GM19035 (cell line): ENCODE measurements around the gene HSCB.
"Not testable (repeated sequence)": the region's sequence is repeated elsewhere in the genome, so short reads cannot be mapped to it uniquely, and the experiment has no call there.

ENCODE experiments used
- ATAC-seq: cut with Tn5 transposase; IDR thresholded peaks from one replicate; pipeline ENCODE4 v1.9.1; 2021; ENCODE audit not compliant: unreplicated experiment

Gene HSCB

DNA sequence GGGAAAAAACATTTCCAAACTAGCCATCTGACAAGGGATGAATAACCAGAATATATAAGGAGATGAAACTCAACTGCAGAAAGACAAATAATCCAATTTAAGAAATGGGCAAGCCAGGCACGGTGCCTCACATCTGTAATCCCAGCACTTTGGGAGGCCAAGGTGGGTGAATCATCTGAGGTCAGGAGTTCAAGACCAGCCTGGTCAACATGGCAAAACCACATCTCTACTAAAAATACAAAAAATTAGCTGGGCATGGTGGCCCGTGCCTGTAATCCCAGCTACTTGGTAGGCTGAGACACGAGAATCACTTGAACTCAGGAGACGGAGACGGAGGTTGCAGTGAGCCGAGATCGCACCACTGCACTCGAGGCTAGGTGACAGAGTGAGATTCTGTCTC is 3.0 kb upstream of the HSCB start:
- not testable (repeated sequence) for ATAC-seq

GRCh38 chr22:28741200-28741784 is 547 bp upstream of the HSCB start:
- ATAC-seq, result no peak

- no peak for ATAC-seq
These were observed 723 bp downstream of the HSCB start for GRCh38 chr22:28742562-28742962.

- no peak for ATAC-seq
These were observed 2.0 kb downstream of the HSCB start for GRCh38 chr22:28743852-28744251.

DNA sequence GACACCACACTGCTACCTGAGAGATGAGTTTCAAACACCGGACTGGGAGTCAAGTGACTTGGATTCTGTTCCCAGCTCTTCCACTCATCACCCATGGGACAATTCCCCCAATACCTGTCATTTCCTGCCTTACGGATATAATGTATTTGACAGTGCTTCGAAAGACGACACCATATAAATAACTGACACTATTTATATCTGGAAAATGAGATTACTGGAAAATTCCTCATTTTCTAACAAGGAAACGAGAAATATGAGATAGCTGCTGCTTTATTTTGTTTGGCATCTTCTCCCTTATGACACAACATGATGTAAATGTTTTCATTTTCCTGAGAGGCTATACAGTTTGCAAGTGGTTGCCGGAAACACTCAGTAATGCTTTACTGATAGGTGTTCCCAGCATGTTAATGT is 8.6 kb downstream of the HSCB start:
- ATAC-seq, result no peak

GRCh38 chr22:28754512-28754911 is 12.7 kb downstream of the HSCB start:
- not testable (repeated sequence) for ATAC-seq

DNA sequence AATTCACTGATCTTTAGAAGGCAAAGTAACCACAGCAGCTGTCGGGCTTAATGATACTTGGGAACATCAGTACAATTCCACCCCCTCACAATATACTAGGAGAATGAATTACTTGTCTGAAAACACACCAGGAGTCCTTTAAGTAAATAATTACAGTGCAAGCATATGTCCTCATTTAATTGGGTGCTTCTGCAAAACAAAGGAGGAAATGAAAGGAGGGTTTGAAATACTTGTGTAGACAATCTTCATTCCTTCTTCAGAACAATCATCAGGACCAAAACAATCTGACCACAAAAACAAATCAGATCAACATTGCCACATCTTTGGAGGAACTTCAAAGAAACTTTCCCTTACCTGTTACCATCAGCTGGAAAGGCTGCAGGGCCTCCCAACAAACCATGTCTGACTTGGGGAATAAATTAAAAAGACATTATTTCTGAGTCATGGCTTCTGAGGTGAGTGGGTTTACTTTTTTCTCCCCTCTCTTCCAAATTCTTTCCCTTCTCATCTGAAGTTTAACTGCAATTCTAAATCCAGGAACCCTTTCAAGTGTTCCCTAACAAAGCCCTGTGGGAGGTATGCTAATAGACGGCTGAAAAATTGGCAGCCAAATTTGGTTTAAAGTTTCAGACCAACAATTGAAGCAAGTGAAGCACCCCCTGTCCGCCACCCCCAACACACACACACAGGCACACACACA is 18.2 kb downstream of the HSCB start:
- no peak for ATAC-seq

- no peak for ATAC-seq
These were observed 19.6 kb downstream of the HSCB start for GRCh38 chr22:28761449-28761755.

GRCh38 chr22:28762000-28762399 is 20.2 kb downstream of the HSCB start:
- not testable (repeated sequence) for ATAC-seq

GRCh38 chr22:28766628-28767027 is 24.8 kb downstream of the HSCB start:
- no peak for ATAC-seq

GRCh38 chr22:28768701-28769393 is 27.0 kb downstream of the HSCB start:
- ATAC-seq, result no peak

DNA sequence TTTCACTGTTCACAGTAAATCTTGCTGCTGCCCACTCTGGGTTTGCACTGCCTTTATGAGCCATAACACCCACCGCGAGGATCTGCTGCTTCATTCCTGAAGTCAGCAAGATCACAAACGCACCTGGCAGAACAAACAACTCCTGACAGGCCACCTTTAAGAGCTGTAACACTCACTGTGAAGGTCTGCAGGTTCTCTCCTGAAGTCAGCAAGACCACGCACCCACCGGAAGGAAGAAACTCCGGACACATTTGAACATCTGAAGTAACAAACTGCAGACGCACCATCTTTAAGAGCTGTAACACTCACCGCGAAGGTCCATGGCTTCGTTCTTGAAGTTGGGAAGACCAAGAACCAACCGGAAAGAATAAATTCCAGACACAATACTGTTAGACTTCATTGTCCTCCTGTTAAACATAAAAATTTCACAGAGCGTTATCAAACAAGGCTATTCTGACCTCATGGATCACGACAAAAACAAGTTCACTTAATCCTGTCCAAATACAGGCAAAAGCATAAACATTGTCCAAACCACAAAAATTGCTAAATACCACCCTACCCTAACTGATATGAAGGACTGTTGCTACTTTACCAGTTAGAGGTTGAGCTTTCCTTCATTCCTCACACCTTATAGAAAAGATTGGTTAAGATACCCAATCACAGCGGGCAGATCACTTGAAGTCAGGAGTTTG is 27.7 kb downstream of the HSCB start:
- no peak for ATAC-seq

- ATAC-seq, result no peak
These were observed 29.5 kb downstream of the HSCB start for GRCh38 chr22:28771195-28771791.

DNA sequence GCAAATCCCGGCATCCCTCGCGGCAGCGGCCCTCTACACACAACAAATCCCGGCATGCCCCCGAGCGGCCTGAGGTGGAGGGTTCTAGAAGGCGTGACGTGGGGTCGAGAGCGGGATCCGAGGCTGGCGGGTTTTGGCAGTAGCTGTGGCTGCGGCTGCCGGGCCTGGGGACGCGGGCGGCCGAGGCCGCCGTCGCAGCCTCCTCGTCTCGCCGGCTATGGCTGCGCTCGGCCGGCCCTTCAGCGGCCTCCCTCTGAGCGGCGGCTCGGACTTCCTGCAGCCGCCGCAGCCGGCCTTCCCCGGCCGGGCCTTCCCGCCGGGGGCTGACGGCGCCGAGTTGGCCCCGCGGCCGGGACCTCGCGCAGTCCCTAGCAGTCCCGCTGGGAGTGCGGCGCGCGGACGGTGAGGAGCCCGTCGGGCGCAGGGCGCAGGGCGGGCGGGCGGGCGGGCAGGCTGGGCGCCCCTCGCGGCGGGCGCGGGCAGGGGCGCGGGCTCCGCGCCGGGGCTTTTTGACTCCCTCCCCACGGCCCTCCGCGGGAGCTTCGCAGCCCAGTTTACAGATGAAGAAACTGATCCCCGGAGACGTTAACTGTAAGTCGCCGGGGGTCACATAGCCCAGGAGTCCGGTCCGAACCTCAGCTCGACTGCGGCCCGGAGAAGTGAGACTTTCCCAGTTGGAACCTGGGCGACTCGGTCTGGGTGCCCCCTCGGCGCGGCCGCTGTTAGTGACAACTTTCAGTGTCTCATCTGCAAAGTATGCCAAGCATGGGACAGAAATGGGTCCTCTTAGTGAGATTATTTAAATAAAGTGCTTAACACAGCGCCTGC is 31.0 kb downstream of the HSCB start, which contains the start of gene CCDC117:
TSS of gene CCDC117 (plus strand) at position 63 of the 828 bp plus-strand sequence. CDS start at position 218, 155 bp downstream.
- ATAC-seq, result peak; percentile 90

GRCh38 chr22:28773461-28773867 is 31.6 kb downstream of the HSCB start:
- peak; percentile 26 for ATAC-seq

DNA sequence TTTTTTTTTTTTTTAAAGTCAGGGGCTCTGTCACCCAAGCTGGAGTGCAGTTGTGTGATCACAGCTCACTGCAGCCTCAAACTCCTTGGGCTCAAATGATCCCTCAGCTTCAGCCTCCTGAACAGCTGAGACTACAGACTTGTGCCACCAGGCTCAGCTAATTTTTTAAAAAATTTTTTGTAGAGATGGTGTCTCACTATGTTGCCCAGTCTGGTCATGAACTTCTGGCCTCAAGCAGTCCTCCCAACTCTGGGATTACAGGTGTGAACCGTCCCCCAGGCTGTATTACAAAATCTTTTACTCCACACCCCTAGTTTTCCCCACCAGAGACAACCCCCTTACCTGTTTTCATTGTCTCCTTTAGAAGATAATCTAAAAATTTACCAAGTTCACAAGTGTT is 32.5 kb downstream of the HSCB start:
- no peak for ATAC-seq

DNA sequence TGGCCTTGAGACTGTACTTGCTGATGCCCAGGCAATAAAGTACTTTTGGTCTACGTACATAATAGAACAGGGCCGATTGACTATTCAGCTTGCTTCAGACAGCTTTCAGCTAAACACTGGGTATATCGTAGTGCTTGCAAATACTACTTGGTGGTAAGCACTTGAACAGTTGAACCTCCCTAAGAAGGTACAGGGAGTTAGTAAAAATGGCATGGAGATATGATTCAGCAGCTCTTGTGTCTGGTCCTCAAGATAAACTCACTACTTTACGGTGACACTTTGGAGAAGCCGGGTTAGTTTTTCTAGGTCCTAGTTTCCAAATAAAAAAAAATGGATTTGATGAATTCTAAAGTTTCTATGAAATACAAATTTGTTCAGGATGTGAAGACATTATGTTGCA is 38.0 kb downstream of the HSCB start:
- no peak for ATAC-seq

DNA sequence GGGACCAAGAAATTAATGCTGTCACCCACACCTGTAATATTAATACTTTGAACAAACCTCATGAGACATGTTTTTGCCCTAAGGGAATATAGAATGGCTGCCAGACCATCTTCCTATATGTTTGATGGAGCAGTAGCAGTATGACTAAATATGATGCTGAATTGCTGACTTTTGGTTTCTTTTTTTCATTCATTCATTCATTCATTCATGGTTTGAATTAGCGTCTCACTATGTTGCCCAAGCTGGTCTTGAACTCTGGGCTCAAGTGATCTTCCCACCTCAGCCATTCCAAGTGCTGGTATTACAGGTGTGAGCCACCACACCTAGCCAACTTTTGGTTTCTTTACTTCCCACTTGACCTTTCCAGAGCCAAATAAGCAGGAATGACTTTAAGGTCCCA is 38.5 kb downstream of the HSCB start:
- ATAC-seq, result no peak

- ATAC-seq, result no peak
These were observed 42.2 kb downstream of the HSCB start for GRCh38 chr22:28783786-28784671.
